ENCODE measurements around the gene CSH1.
"Not testable (repeated sequence)": the region's sequence is repeated elsewhere in the genome, so short reads cannot be mapped to it uniquely, and the experiment has no call there.

Gene CSH1

GRCh38 chr17:63896524-63897354, at the start of gene CSH1:
TSS of gene CSH1 (minus strand) at chr17:63896574. CDS start at chr17:63896511, 63 bp downstream.
- DNase-seq (ENCODE audit: low read depth) = not testable (repeated sequence)

- no peak for DNase-seq (ENCODE audit: low read depth)
Measured at GRCh38 chr17:63945784-63946439, 49.5 kb upstream of the CSH1 start.

GRCh38 chr17:63944736-63945499, 48.5 kb upstream of the CSH1 start:
- no peak for DNase-seq (ENCODE audit: low read depth)

GRCh38 chr17:63943745-63944144, 47.4 kb upstream of the CSH1 start:
- no peak for DNase-seq (ENCODE audit: low read depth)

GRCh38 chr17:63942309-63942985, 46.1 kb upstream of the CSH1 start:
- no peak for DNase-seq (ENCODE audit: low read depth)

- DNase-seq (ENCODE audit: low read depth) = no peak
Measured at GRCh38 chr17:63941751-63942150, 45.4 kb upstream of the CSH1 start.

- no peak for DNase-seq (ENCODE audit: low read depth)
Measured at GRCh38 chr17:63941162-63941561, 44.8 kb upstream of the CSH1 start.

- no peak for DNase-seq (ENCODE audit: low read depth)
Measured at GRCh38 chr17:63940584-63940983, 44.2 kb upstream of the CSH1 start.

GRCh38 chr17:63939884-63940283, 43.5 kb upstream of the CSH1 start:
- DNase-seq (ENCODE audit: low read depth) = no peak

- no peak for DNase-seq (ENCODE audit: low read depth)
Measured at GRCh38 chr17:63939401-63939800, 43.0 kb upstream of the CSH1 start.

GRCh38 chr17:63937920-63938319, 41.5 kb upstream of the CSH1 start:
- DNase-seq (ENCODE audit: low read depth) = no peak

- no peak for DNase-seq (ENCODE audit: low read depth)
Measured at GRCh38 chr17:63937319-63937718, 40.9 kb upstream of the CSH1 start.

GRCh38 chr17:63934183-63935112, 38.1 kb upstream of the CSH1 start:
- DNase-seq (ENCODE audit: low read depth) = no peak

GRCh38 chr17:63933598-63933997, 37.2 kb upstream of the CSH1 start:
- DNase-seq (ENCODE audit: low read depth) = no peak

GRCh38 chr17:63932721-63933120, 36.3 kb upstream of the CSH1 start:
- no peak for DNase-seq (ENCODE audit: low read depth)

- DNase-seq (ENCODE audit: low read depth) = no peak
Measured at GRCh38 chr17:63931981-63932561, 35.7 kb upstream of the CSH1 start, which contains the start of gene CD79B. TSS of gene CD79B (minus strand) at chr17:63932331. CDS start at chr17:63932261, 70 bp downstream.

GRCh38 chr17:63930951-63931575, 34.7 kb upstream of the CSH1 start:
- DNase-seq (ENCODE audit: low read depth) = peak; percentile 35

GRCh38 chr17:63929860-63930766, 33.7 kb upstream of the CSH1 start:
- no peak for DNase-seq (ENCODE audit: low read depth)

Measured in stimulated activated CD8-positive, alpha-beta memory T cell treated with anti-CD3 and anti-CD28 coated beads, Interleukin-12 subunit alpha, Interleukin-12 subunit beta, amount 100 ng/mL, for 4 hours (primary cell).